Measurements from ENCODE around the gene WDR20.

DNA sequence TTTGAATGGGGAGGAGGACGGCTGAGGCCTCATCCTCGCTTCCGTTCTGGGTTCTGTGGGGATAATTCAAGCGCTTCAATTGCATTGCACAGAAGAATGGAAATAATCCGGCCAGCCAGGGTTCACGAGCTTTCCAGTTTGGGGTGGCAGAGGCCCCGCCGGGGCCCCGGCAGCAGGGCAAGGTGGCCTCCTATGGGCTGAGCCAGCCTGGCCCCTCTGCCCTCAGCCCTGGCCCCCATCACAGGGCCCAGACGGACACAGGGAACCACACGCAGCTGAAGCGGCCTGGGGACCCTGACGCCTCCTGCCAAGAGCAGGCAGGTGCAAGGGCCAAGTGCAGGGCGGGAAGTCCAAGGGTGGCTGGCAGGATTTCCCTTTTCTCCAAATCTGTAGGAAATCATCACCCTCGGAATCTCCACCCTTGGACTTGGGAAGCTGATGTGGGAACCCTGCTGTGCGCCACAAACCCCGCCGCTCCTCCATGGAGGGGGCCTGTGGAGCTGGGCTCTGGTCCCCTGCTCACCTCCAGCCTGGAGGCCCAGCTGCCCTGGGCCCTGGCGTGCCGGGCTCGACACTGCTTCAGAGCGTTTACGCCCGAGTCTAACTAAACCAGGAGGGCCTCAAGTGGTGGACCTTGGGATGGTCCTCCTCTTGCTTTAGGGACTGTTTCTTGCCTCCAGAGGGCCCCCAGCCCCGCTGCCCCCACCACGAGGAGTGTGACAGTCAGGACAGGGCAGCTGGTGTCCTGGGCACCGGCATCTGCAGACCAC is 86.8 kb downstream of the WDR20 start:
- TF ChIP-seq, protein P1, sequence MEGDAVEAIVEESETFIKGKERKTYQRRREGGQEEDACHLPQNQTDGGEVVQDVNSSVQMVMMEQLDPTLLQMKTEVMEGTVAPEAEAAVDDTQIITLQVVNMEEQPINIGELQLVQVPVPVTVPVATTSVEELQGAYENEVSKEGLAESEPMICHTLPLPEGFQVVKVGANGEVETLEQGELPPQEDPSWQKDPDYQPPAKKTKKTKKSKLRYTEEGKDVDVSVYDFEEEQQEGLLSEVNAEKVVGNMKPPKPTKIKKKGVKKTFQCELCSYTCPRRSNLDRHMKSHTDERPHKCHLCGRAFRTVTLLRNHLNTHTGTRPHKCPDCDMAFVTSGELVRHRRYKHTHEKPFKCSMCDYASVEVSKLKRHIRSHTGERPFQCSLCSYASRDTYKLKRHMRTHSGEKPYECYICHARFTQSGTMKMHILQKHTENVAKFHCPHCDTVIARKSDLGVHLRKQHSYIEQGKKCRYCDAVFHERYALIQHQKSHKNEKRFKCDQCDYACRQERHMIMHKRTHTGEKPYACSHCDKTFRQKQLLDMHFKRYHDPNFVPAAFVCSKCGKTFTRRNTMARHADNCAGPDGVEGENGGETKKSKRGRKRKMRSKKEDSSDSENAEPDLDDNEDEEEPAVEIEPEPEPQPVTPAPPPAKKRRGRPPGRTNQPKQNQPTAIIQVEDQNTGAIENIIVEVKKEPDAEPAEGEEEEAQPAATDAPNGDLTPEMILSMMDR (optimal IDR thresholded peaks at IDR 0.05 in 1 of 3, IDR thresholded peaks at IDR 0.05 in 1 of 3, conservative IDR thresholded peaks at IDR 0.05 in 1 of 3; ENCODE audit: extremely low read depth in 1 of 3, insufficient read depth in 2 of 3, low read length in 3 of 3), result no peak
- TF ChIP-seq EZH2 (IDR thresholded peaks at IDR 0.05; ENCODE audit: low read length), result no peak
